ENCODE measurements around the gene ZFYVE26.

DNA sequence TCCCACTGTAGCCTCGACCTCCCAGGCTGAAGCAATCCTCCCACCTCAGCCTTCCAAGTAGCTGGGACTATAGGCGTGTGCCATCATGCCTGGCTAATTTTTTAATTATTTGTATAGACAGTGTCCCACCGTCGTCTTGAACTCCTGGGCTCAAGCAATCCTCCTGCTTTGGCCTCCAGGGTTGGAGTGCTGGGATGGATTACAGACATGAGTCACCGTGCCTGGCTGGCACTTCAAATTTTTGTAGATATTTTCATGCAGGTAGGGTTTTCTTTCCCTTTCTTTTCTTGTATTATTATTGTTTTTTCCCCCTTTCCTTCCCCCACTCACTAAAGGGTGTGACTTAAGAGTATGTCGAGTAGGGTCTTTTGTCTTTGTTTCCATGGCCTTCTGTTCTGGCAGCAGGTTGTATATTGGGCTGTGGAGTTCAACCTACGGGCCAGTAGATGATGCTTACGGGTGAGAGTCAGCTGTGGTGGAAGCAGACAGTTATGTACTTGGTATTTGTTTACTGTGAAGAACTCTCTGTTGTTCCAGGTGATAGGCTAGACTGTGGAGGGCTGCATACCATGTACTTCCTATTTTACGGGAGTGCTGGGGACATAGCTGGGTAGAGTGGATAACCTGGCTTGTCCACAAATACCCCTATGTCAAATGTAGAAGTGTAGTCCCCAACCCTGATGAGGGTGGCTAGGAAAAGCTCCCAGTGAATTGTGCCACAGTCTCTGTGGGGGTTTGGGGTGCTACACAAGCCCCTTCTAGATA is 33.9 kb upstream of the ZFYVE26 start:
- no peak for TF ChIP-seq GATA3 (IDR thresholded peaks at IDR 0.05; ENCODE audit: low read depth, low read length)
- no peak for TF ChIP-seq GATA2 (IDR thresholded peaks at IDR 0.05; ENCODE audit: low read depth, low read length)

Data from SH-SY5Y (cell line).